TTC549 (cell line): ENCODE measurements around the gene CCM2L.

ENCODE experiments used
- FAIRE-seq: peaks from 2 replicates; lab custom pipeline; 2012; peaks lifted over from hg19 to GRCh38; lab: Jason Lieb, UNC

Gene CCM2L

GRCh38 chr20:32010101-32010500, at the start of gene CCM2L:
Gene CCM2L (plus strand): TSS chr20:32010438. CDS start chr20:32010455, 17 bp downstream.
- FAIRE-seq = no peak

- FAIRE-seq = no peak
Observed at GRCh38 chr20:31962761-31963160, 47.5 kb upstream of the CCM2L start.

GRCh38 chr20:31963889-31964288, 46.3 kb upstream of the CCM2L start:
- no peak for FAIRE-seq

GRCh38 chr20:31966991-31967655, 43.1 kb upstream of the CCM2L start:
- FAIRE-seq = no peak

- FAIRE-seq = no peak
Observed at GRCh38 chr20:31967830-31968249, 42.4 kb upstream of the CCM2L start, which contains the start of gene XKR7. Gene XKR7 (plus strand): TSS chr20:31968151. CDS start chr20:31968176, 25 bp downstream.

- no peak for FAIRE-seq
Observed at GRCh38 chr20:31968291-31969126, 41.7 kb upstream of the CCM2L start.

- no peak for FAIRE-seq
Observed at GRCh38 chr20:31969991-31970390, 40.2 kb upstream of the CCM2L start.

- FAIRE-seq = no peak
Observed at GRCh38 chr20:31972471-31973021, 37.7 kb upstream of the CCM2L start.

GRCh38 chr20:31974296-31974695, 35.9 kb upstream of the CCM2L start:
- FAIRE-seq = no peak

GRCh38 chr20:31974951-31975487, 35.2 kb upstream of the CCM2L start:
- no peak for FAIRE-seq

- no peak for FAIRE-seq
Observed at GRCh38 chr20:31975874-31976273, 34.4 kb upstream of the CCM2L start.

GRCh38 chr20:31977080-31977479, 33.2 kb upstream of the CCM2L start:
- FAIRE-seq = no peak

GRCh38 chr20:31979713-31980426, 30.4 kb upstream of the CCM2L start:
- FAIRE-seq = no peak

GRCh38 chr20:31981784-31982183, 28.5 kb upstream of the CCM2L start:
- no peak for FAIRE-seq

GRCh38 chr20:31984981-31985471, 25.2 kb upstream of the CCM2L start:
- no peak for FAIRE-seq

GRCh38 chr20:31987744-31988143, 22.5 kb upstream of the CCM2L start:
- no peak for FAIRE-seq

- no peak for FAIRE-seq
Observed at GRCh38 chr20:31988430-31989015, 21.7 kb upstream of the CCM2L start.

GRCh38 chr20:31989030-31989645, 21.1 kb upstream of the CCM2L start:
- no peak for FAIRE-seq

- FAIRE-seq = no peak
Observed at GRCh38 chr20:31990641-31991338, 19.4 kb upstream of the CCM2L start.

- no peak for FAIRE-seq
Observed at GRCh38 chr20:31991339-31991705, 18.9 kb upstream of the CCM2L start.

GRCh38 chr20:31992086-31992485, 18.2 kb upstream of the CCM2L start:
- FAIRE-seq = no peak
